IMR-90 (cell line): ENCODE data around the gene SCN8A. TPM values are rescaled to one million over a fixed set of nuclear protein-coding genes. Genes with fewer than 3 reads are reported as not detected.

Experiments
- ATAC-seq: fragments of 200-7000 bp; cut with Tn5 transposase; 2 replicates; pipeline ENCODE4 v1.9.1; 2020; ENCODE audit warnings: low read depth, mild to moderate bottlenecking, moderate library complexity
- BruUV-seq: library from RNA; stranded (reverse); fragments of 400-500 nt; replicated peaks from 2 replicates; lab custom pipeline; 2021; lab: Mats Ljungman, UMichigan
- CTCF ChIA-PET: fragments of 300-600 bp; formaldehyde crosslinking; extraction: SDS; loops from one replicate; lab custom pipeline; 2021; ENCODE audit warnings: antibody characterized with exemption; lab: Yijun Ruan, JAX
- POLR2A ChIA-PET: fragments of 300-600 bp; sonication (Branson Sonifier 250); formaldehyde crosslinking; loops from one replicate; lab custom pipeline; 2022; ENCODE audit warnings: antibody characterized with exemption; ENCODE audit not compliant: unreplicated experiment; lab: Charles Lee
- DNase-seq: peaks from one replicate; pipeline ENCODE4 v3.0.0; 2013
- H2AFZ ChIP-seq: replicated peaks from 2 replicates; pipeline ENCODE3; 2013; ENCODE audit warnings: low read length, mild to moderate bottlenecking; ENCODE audit not compliant: poor library complexity
- H2AK5ac ChIP-seq: 2 replicates; pipeline ENCODE4 v1.6.1; 2013; ENCODE audit warnings: low read depth, low read length, inconsistent platforms
- H2AK9ac ChIP-seq: replicated peaks from 2 replicates; pipeline ENCODE3; 2013; ENCODE audit warnings: mild to moderate bottlenecking, low read depth, low read length, moderate library complexity; ENCODE audit not compliant: poor library complexity
- H2BK120ac ChIP-seq: 2 replicates; pipeline ENCODE4 v1.6.1; 2013; ENCODE audit warnings: low read depth, low read length, inconsistent platforms
- H2BK15ac ChIP-seq: 3 replicates; pipeline ENCODE4 v1.6.1; 2013; ENCODE audit warnings: low read depth, low read length, inconsistent platforms
- H2BK20ac ChIP-seq: 2 replicates; pipeline ENCODE4 v1.6.1; 2013; ENCODE audit warnings: low read depth, mild to moderate bottlenecking, inconsistent platforms, low read length, moderate library complexity
- H2BK5ac ChIP-seq: 2 replicates; pipeline ENCODE4 v1.6.1; 2013; ENCODE audit warnings: mild to moderate bottlenecking, low read depth, low read length, inconsistent platforms; ENCODE audit not compliant: poor library complexity, severe bottlenecking
- H3K14ac ChIP-seq: replicated peaks from 2 replicates; pipeline ENCODE4 v1.6.1; 2013; ENCODE audit warnings: low read depth, low read length, inconsistent platforms
- H3K18ac ChIP-seq: 2 replicates; pipeline ENCODE4 v1.6.1; 2013; ENCODE audit warnings: low read depth, low read length, control low read depth
- H3K23ac ChIP-seq: 2 replicates; pipeline ENCODE4 v1.6.1; 2013; ENCODE audit warnings: low read depth, low read length, inconsistent platforms
- H3K27ac ChIP-seq: 2 replicates; pipeline ENCODE4 v1.5.1; 2013; ENCODE audit warnings: mild to moderate bottlenecking, control low read depth, low read length; ENCODE audit not compliant: insufficient read depth
- H3K27me3 ChIP-seq: 2 replicates; pipeline ENCODE4 v1.6.1; 2013; ENCODE audit warnings: low read length; ENCODE audit not compliant: control insufficient read depth, insufficient read depth
- H3K36me3 ChIP-seq: 2 replicates; pipeline ENCODE4 v1.6.1; 2013; ENCODE audit warnings: low read length, mixed read lengths; ENCODE audit not compliant: control insufficient read depth, insufficient read depth
- H3K4ac ChIP-seq: 2 replicates; pipeline ENCODE4 v1.6.1; 2013; ENCODE audit warnings: low read depth, low read length, inconsistent platforms
- H3K4me1 ChIP-seq: 2 replicates; pipeline ENCODE4 v1.6.1; 2013; ENCODE audit warnings: low read length, mixed read lengths; ENCODE audit not compliant: control insufficient read depth, insufficient read depth
- H3K4me2 ChIP-seq: 2 replicates; pipeline ENCODE4 v1.6.1; 2013; ENCODE audit warnings: low read depth, mild to moderate bottlenecking, control low read depth, low read length, moderate library complexity
- H3K4me3 ChIP-seq: 2 replicates; pipeline ENCODE4 v1.5.1; 2013; ENCODE audit warnings: low read depth, mild to moderate bottlenecking, control low read depth, low read length, moderate library complexity; ENCODE audit not compliant: insufficient read depth
- H3K56ac ChIP-seq: 2 replicates; pipeline ENCODE4 v1.6.1; 2013; ENCODE audit warnings: low read length, inconsistent platforms; ENCODE audit not compliant: insufficient read depth; ENCODE audit errors: extremely low read depth
- H3K79me1 ChIP-seq, 2 experiments: 2 replicates each; pipeline ENCODE4 v1.6.1; 2013; ENCODE audit warnings: low read length in 2 of 2, inconsistent platforms in 1 of 2, low read depth in 1 of 2
- H3K9ac ChIP-seq: 2 replicates; pipeline ENCODE4 v1.6.1; 2013; ENCODE audit warnings: low read depth, low read length, control low read depth
- H3K9me1 ChIP-seq: 2 replicates; pipeline ENCODE4 v1.6.1; 2013; ENCODE audit warnings: low read length, inconsistent platforms; ENCODE audit not compliant: insufficient read depth
- H3K9me3 ChIP-seq: 2 replicates; pipeline ENCODE4 v1.6.1; 2013; ENCODE audit warnings: low read length; ENCODE audit not compliant: control insufficient read depth, insufficient read depth
- H4K20me1 ChIP-seq: 2 replicates; pipeline ENCODE4 v1.6.1; 2013; ENCODE audit warnings: low read length, inconsistent platforms; ENCODE audit not compliant: insufficient read depth
- H4K5ac ChIP-seq: 2 replicates; pipeline ENCODE4 v1.6.1; 2013; ENCODE audit warnings: mild to moderate bottlenecking, low read depth, low read length, control low read depth
- H4K8ac ChIP-seq, 2 experiments: 2 replicates each; pipeline ENCODE4 v1.6.1; 2013; ENCODE audit warnings: low read depth in 2 of 2, low read length in 2 of 2, control low read depth in 1 of 2, inconsistent platforms in 1 of 2
- H4K91ac ChIP-seq: 2 replicates; pipeline ENCODE4 v1.6.1; 2013; ENCODE audit warnings: low read depth, low read length, inconsistent platforms; ENCODE audit not compliant: insufficient read depth
- NFE2L2 ChIP-seq: fragments of 150-350 bp; IDR thresholded peaks from 2 replicates; pipeline ENCODE4 v1.6.1; 2016; ENCODE audit warnings: low read depth, mild to moderate bottlenecking, low read length
- USF2 ChIP-seq: fragments of 150-350 bp; IDR thresholded peaks from 2 replicates; pipeline ENCODE4 v1.6.1; 2017; ENCODE audit warnings: mild to moderate bottlenecking, antibody characterized with exemption, low read length, low read depth
- WGBS, 2 experiments: methylation state at CpG; one replicate each; pipeline versions ENCODE4 v1.1.5 to v1.1.7; 2013; ENCODE audit warnings: missing lambda C conversion rate in 2 of 2; ENCODE audit not compliant: insufficient read length in 1 of 2; ENCODE audit errors: extremely low coverage in 2 of 2; 5-methylcytosine and 5-hydroxymethylcytosine counted together
- dilution Hi-C: fragments of 300-500 bp; cut with HindIII; formaldehyde crosslinking; loops from one replicate; pipeline ENCODE4 v1.14.3; 2018; ENCODE audit warnings: low sequenced_read_pairs; ENCODE audit not compliant: unreplicated experiment
- in situ Hi-C: fragments of 300-500 bp; cut with MboI; formaldehyde crosslinking; loops from 3 replicates; pipeline ENCODE4 v1.14.3; 2019; ENCODE audit warnings: low sequenced_read_pairs, inconsistent platforms, mixed read lengths
- intact Hi-C: fragments of 100-400 bp; cut with micrococcal nuclease; formaldehyde crosslinking; loops from 2 replicates; pipeline ENCODE4 v1.10.0; 2022
- polyA plus RNA-seq, 3 experiments: library from polyadenylated mRNA; depleted of rRNA; stranded (reverse); fragments of >200 nt; gene quantifications; 2 replicates each; pipeline ENCODE4 v1.2.3, GENCODE V29; 2012; ENCODE audit warnings: low replicate concordance in 1 of 3
- total RNA-seq: library from RNA; depleted of rRNA; stranded (reverse); fragments of >200 nt; gene quantifications from 2 replicates; pipeline ENCODE4 v1.2.3, GENCODE V29; 2012
- TF ChIP-seq, protein P1 (sequence below): conservative IDR thresholded peaks from 2 replicates; pipeline ENCODE4 v1.5.1; 2012; ENCODE audit warnings: mild to moderate bottlenecking, low read depth, low read length, improper control_type of control experiment

SCN8A gene
- total and polyA plus RNA-seq, 2 of the 4 experiments (the other 2 are of a cell fraction), result 6.9 to 19.7 TPM

- TF ChIP-seq, protein P1, sequence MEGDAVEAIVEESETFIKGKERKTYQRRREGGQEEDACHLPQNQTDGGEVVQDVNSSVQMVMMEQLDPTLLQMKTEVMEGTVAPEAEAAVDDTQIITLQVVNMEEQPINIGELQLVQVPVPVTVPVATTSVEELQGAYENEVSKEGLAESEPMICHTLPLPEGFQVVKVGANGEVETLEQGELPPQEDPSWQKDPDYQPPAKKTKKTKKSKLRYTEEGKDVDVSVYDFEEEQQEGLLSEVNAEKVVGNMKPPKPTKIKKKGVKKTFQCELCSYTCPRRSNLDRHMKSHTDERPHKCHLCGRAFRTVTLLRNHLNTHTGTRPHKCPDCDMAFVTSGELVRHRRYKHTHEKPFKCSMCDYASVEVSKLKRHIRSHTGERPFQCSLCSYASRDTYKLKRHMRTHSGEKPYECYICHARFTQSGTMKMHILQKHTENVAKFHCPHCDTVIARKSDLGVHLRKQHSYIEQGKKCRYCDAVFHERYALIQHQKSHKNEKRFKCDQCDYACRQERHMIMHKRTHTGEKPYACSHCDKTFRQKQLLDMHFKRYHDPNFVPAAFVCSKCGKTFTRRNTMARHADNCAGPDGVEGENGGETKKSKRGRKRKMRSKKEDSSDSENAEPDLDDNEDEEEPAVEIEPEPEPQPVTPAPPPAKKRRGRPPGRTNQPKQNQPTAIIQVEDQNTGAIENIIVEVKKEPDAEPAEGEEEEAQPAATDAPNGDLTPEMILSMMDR, result peak; percentile 68
- TF ChIP-seq NFE2L2, result no peak
Measured at GRCh38 chr12:51823875-51824565, 233.0 kb downstream of the SCN8A start (continued).

GRCh38 chr12:51825216-51825615 lies 234.2 kb downstream of the SCN8A start:
- Histone ChIP-seq H3K9me3 (no peaks in the 10 kb centered on the region), H3K4me2 (no peak overlapping the region), H3K79me1 (no peaks in the 10 kb centered on the region), H4K5ac (no peak overlapping the region), H3K27ac (no peak overlapping the region), H4K20me1 (no peaks in the 10 kb centered on the region), H2AFZ (no peak overlapping the region), H2AK5ac (no peak overlapping the region), H3K14ac (no peak overlapping the region), H2BK15ac (no peak overlapping the region), H3K18ac (no peak overlapping the region), H3K4me3 (no peak overlapping the region), H3K9ac (no peak overlapping the region), H3K56ac (no peak overlapping the region), H3K27me3 (peaks cover 4% of the 10 kb centered on the region), H3K36me3 (no peaks in the 10 kb centered on the region), H2BK120ac (no peak overlapping the region), H3K9me1 (0 out of 2 replicates have a peak, but pooled peaks cover 4% of the 10 kb centered on the region), H3K23ac (no peak overlapping the region), H3K4me1 (no peaks in the 10 kb centered on the region; the same call in 1 of the 2 replicates), H3K4ac (no peak overlapping the region), H2AK9ac (no peak overlapping the region), H4K91ac (no peak overlapping the region), H4K8ac (no peak overlapping the region), H2BK20ac (no peak overlapping the region), H2BK5ac (no peak overlapping the region)
- in situ Hi-C loops, result no loop called here
- WGBS, 2 experiments, result 80% methylated on average over 1 of the region's 5 CpGs; no CpG with 5 or more reads in 1 of the 2 experiments
- intact Hi-C loops, result no loop called here
- ATAC-seq, result no peak
- ChIA-PET CTCF (interaction anchor here (2.5 kb wide), 1 partner anchor 50 kb away, joined by 12 read pairs; no protein-coding TSS in a partner anchor), POLR2A (no interaction called here)
- no peak for DNase-seq
- no peak for TF ChIP-seq USF2
- BruUV-seq, result no TSS peak
- dilution Hi-C loops, result no loop called here
